Mesothelial cell of epicardium (in vitro differentiated cells): ENCODE measurements around the gene JRKL. TPM values are rescaled to one million over a fixed set of nuclear protein-coding genes. Genes with fewer than 3 reads are reported as not detected.

Experiments used
- DNase-seq, 2 experiments: peaks; one replicate each; pipeline ENCODE4 v3.0.0; 2021; ENCODE audit warnings: low spot score in 2 of 2; ENCODE audit not compliant: unreplicated experiment in 2 of 2
- H3K27ac Mint-ChIP-seq: 2 replicates; pipeline ENCODE4 v1.8.0; 2021; ENCODE audit warnings: mixed read lengths
- H3K27me3 Mint-ChIP-seq: 2 replicates; pipeline ENCODE4 v1.8.0; 2021; ENCODE audit warnings: low read depth, mixed read lengths
- H3K36me3 Mint-ChIP-seq: 2 replicates; pipeline ENCODE4 v1.8.0; 2021; ENCODE audit warnings: mixed read lengths
- H3K4me1 Mint-ChIP-seq: 2 replicates; pipeline ENCODE4 v1.8.0; 2021; ENCODE audit warnings: mixed read lengths
- H3K4me3 Mint-ChIP-seq: 2 replicates; pipeline ENCODE4 v1.8.0; 2021; ENCODE audit warnings: mild to moderate bottlenecking, moderate library complexity, mixed read lengths
- H3K9me3 Mint-ChIP-seq: 2 replicates; pipeline ENCODE4 v1.8.0; 2021; ENCODE audit warnings: mixed read lengths
- total RNA-seq: library from RNA; stranded (reverse); gene quantifications from 3 replicates; pipeline ENCODE4 v1.2.1, GENCODE V29; 2021
- TF ChIP-seq, protein P1 (sequence below): fragments of 200-600 bp; sonication (generic); IDR thresholded peaks from one replicate; pipeline ENCODE4 v1.5.0; 2021; ENCODE audit warnings: antibody characterized with exemption; ENCODE audit not compliant: unreplicated experiment

Gene JRKL
- total RNA-seq, 1 donor from 2014 or later = 12.2 TPM

- DNase-seq = no peak
- H3K27ac Mint-ChIP-seq = no peak overlapping the region
- H3K27me3 Mint-ChIP-seq = no peaks in the 10 kb centered on the region
- H3K36me3 Mint-ChIP-seq = peaks cover 12% of the 10 kb centered on the region
- H3K9me3 Mint-ChIP-seq = no peaks in the 10 kb centered on the region
- peaks cover 19% of the 10 kb centered on the region for H3K4me1 Mint-ChIP-seq
- H3K4me3 Mint-ChIP-seq = no peak overlapping the region
- TF ChIP-seq, protein P1, sequence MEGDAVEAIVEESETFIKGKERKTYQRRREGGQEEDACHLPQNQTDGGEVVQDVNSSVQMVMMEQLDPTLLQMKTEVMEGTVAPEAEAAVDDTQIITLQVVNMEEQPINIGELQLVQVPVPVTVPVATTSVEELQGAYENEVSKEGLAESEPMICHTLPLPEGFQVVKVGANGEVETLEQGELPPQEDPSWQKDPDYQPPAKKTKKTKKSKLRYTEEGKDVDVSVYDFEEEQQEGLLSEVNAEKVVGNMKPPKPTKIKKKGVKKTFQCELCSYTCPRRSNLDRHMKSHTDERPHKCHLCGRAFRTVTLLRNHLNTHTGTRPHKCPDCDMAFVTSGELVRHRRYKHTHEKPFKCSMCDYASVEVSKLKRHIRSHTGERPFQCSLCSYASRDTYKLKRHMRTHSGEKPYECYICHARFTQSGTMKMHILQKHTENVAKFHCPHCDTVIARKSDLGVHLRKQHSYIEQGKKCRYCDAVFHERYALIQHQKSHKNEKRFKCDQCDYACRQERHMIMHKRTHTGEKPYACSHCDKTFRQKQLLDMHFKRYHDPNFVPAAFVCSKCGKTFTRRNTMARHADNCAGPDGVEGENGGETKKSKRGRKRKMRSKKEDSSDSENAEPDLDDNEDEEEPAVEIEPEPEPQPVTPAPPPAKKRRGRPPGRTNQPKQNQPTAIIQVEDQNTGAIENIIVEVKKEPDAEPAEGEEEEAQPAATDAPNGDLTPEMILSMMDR = no peak
Observed at GRCh38 chr11:96385187-96385586, 4.6 kb upstream of the JRKL start.

DNA sequence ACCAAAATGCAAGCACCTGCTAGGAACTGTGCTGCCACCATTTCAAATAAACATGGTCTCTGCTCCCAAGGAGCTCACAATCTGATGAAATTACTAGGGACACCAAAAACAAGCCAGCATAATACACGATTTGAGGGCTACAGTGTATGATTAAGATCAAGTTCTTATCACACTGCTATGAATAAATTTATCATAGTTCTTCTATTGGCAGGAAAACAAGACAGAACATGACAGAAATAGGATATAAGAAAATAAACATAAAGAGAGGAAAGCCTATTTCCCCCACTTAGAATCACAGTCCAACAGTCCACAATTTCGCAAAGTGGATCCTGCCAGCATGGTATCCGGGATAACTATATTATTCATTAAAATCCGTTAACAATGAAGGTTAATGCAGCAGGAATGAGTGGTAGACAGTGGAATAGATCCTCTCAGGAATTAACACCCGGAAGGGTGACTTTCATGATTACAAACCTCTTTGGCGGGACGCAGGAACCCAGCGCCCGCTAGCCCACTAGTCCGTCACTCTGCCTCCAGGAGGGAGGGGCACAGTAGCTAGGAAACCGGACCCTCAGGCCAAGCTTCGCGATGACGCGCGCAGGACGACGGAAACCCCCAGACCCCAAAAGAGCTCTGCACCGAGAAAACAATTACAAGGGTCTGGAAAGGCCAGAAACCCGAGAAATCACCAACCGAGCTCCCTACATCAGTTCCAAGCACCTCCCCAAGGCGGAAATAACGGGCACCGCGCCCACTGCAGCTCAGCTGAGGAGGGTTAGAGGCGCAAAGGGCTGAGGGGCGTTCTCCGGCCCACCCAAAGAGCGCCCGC is 708 bp upstream of the JRKL start:
- H3K27ac Mint-ChIP-seq = peak overlapping the region; percentile 98
- peaks cover 27% of the 10 kb centered on the region for H3K4me1 Mint-ChIP-seq
- no peaks in the 10 kb centered on the region for H3K27me3 Mint-ChIP-seq
- TF ChIP-seq, protein P1 = no peak
- DNase-seq = no peak
- peaks cover 24% of the 10 kb centered on the region for H3K36me3 Mint-ChIP-seq
- H3K4me3 Mint-ChIP-seq = peak overlapping the region; percentile 96
- peaks cover 18% of the 10 kb centered on the region for H3K9me3 Mint-ChIP-seq

- DNase-seq = no peak
- H3K36me3 Mint-ChIP-seq = peaks cover 20% of the 10 kb centered on the region
- peaks cover 18% of the 10 kb centered on the region for H3K9me3 Mint-ChIP-seq
- TF ChIP-seq, protein P1 = no peak
- H3K4me1 Mint-ChIP-seq = peaks cover 31% of the 10 kb centered on the region
- peak overlapping the region; percentile 96 for H3K4me3 Mint-ChIP-seq
- no peaks in the 10 kb centered on the region for H3K27me3 Mint-ChIP-seq
- H3K27ac Mint-ChIP-seq = peak overlapping the region; percentile 98
Observed at GRCh38 chr11:96390488-96390792, 627 bp downstream of the JRKL start.

DNA sequence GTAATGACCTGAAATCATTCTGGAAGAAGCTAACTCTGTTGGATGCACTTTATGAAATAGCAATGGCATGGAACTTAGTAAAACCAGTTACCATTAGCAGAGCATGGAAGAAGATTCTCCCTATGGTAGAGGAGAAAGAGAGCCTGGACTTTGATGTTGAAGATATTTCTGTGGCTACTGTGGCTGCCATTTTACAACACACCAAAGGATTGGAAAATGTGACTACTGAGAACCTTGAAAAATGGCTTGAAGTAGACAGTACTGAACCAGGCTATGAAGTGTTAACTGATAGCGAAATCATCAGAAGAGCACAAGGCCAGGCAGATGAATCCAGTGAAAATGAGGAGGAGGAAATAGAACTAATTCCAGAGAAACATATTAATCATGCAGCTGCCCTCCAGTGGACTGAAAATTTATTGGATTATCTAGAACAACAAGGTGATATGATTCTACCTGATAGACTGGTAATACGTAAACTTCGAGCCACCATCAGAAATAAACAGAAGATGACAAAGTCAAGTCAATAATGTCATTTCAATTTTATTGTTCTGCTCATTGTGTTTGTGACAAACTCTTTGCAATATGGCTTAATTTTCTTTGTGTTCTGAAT is 2.0 kb downstream of the JRKL start:
- peaks cover 20% of the 10 kb centered on the region for H3K36me3 Mint-ChIP-seq
- no peak overlapping the region for H3K27ac Mint-ChIP-seq
- peak overlapping the region; percentile 33 for H3K4me3 Mint-ChIP-seq
- H3K27me3 Mint-ChIP-seq = no peaks in the 10 kb centered on the region
- TF ChIP-seq, protein P1 = no peak
- no peak for DNase-seq
- H3K9me3 Mint-ChIP-seq = peaks cover 18% of the 10 kb centered on the region
- H3K4me1 Mint-ChIP-seq = peaks cover 34% of the 10 kb centered on the region

DNA sequence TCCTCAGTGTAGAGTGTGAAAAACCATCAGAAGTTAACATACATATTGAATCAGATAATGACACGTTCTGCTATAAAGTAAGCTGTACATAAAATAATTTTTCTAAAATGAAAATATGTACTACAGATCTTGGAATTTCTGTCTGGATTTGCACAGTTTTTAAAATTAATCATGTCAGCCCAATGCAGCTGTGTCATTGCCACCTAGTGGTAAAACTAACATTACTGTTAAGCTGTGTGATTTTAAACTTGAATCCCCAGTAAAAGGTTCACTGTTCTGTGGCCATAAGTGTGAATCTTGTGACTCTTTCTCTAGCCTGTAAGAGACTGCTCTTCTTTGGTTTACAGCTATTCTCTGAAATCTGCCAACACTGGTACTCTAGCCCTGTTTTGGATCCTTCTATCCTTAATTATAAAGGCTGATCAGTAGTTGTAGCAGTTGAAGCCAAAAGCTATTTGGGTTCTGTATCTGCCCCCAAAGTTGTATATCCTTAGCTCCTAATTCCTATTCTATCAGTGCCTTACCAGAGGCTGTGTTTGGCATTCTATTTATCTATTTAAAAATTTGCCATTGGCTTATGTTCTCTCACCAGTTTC is 4.0 kb downstream of the JRKL start:
- peaks cover 16% of the 10 kb centered on the region for H3K4me1 Mint-ChIP-seq
- peaks cover 22% of the 10 kb centered on the region for H3K9me3 Mint-ChIP-seq
- TF ChIP-seq, protein P1 = peak; percentile 67
- no peaks in the 10 kb centered on the region for H3K27me3 Mint-ChIP-seq
- DNase-seq = no peak
- H3K36me3 Mint-ChIP-seq = peaks cover 20% of the 10 kb centered on the region
- H3K27ac Mint-ChIP-seq = no peak overlapping the region
- H3K4me3 Mint-ChIP-seq = no peak overlapping the region
